Measurements from ENCODE around the gene TCF7L1.
A peak's percentile ranks its signal among the peaks of the same experiment; 100 is the strongest.

Gene TCF7L1

GRCh38 chr2:85286918-85287317 lies 153.7 kb downstream of the TCF7L1 start:
- TF ChIP-seq CREB5 (CRISPR knock-in tag; IDR thresholded peaks at IDR 0.05; ENCODE audit: low read depth): no peak
- no peak for TF ChIP-seq CSDC2 (CRISPR knock-in tag; IDR thresholded peaks at IDR 0.05)
- no peak for TF ChIP-seq BACH2 (CRISPR knock-in tag; IDR thresholded peaks at IDR 0.05; ENCODE audit: borderline replicate concordance)
- no peak for TF ChIP-seq ZC3H10 (CRISPR knock-in tag; IDR thresholded peaks at IDR 0.05)
- no peak for TF ChIP-seq OSR1 (CRISPR knock-in tag; IDR thresholded peaks at IDR 0.05)
- no peak for TF ChIP-seq SNAI2 (CRISPR knock-in tag; IDR thresholded peaks at IDR 0.05)
- TF ChIP-seq PATZ1 (CRISPR knock-in tag; IDR thresholded peaks at IDR 0.05; ENCODE audit: borderline replicate concordance): no peak
- TF ChIP-seq ESRRG (CRISPR knock-in tag; IDR thresholded peaks at IDR 0.05): no peak
- TF ChIP-seq ISL1 (CRISPR knock-in tag; IDR thresholded peaks at IDR 0.05): no peak
- no peak for TF ChIP-seq CSRNP3 (CRISPR knock-in tag; IDR thresholded peaks at IDR 0.05)
- TF ChIP-seq ZNF565 (CRISPR knock-in tag; conservative IDR thresholded peaks at IDR 0.05; ENCODE audit: low read depth): no peak
- TF ChIP-seq TOX (CRISPR knock-in tag; IDR thresholded peaks at IDR 0.05; ENCODE audit: borderline replicate concordance): no peak
- TF ChIP-seq ARNTL (CRISPR knock-in tag; IDR thresholded peaks at IDR 0.05; ENCODE audit: borderline replicate concordance, low read depth): no peak
- no peak for TF ChIP-seq ZFP30 (CRISPR knock-in tag; IDR thresholded peaks at IDR 0.05)
- no peak for TF ChIP-seq ZFP3 (CRISPR knock-in tag; IDR thresholded peaks at IDR 0.05)
- no peak for TF ChIP-seq GLIS3 (CRISPR knock-in tag; IDR thresholded peaks at IDR 0.05)
- no peak for TF ChIP-seq TSHZ2 (CRISPR knock-in tag; IDR thresholded peaks at IDR 0.05)
- no peak for ATAC-seq

- no peak for TF ChIP-seq SNAI2 (CRISPR knock-in tag; IDR thresholded peaks at IDR 0.05)
- TF ChIP-seq POU6F1 (CRISPR knock-in tag; IDR thresholded peaks at IDR 0.05; ENCODE audit: borderline replicate concordance, low read depth): no peak
- TF ChIP-seq TOX (CRISPR knock-in tag; IDR thresholded peaks at IDR 0.05; ENCODE audit: borderline replicate concordance): no peak
- TF ChIP-seq CSDC2 (CRISPR knock-in tag; IDR thresholded peaks at IDR 0.05): no peak
- TF ChIP-seq CREB5 (CRISPR knock-in tag; IDR thresholded peaks at IDR 0.05; ENCODE audit: low read depth): no peak
Observed at GRCh38 chr2:85287721-85288120, 154.5 kb downstream of the TCF7L1 start.

GRCh38 chr2:85288244-85288725 lies 155.1 kb downstream of the TCF7L1 start:
- TF ChIP-seq ESRRG (CRISPR knock-in tag; IDR thresholded peaks at IDR 0.05): no peak
- no peak for TF ChIP-seq ZNF70 (CRISPR knock-in tag; IDR thresholded peaks at IDR 0.05)
- peak; percentile 37; the same call in 2 of the 3 replicates for ATAC-seq

More at GRCh38 chr2:85287721-85288120, 154.5 kb downstream of the TCF7L1 start:
- ATAC-seq: no peak

Data from SK-N-SH treated with all-trans-retinoic acid at 6 μM for 48 hours (cell line).